Epithelial cell of proximal tubule (primary cell): ENCODE data around the gene CPNE4. TPM values are rescaled to one million over a fixed set of nuclear protein-coding genes. Genes with fewer than 3 reads are reported as not detected.
A peak's percentile ranks its signal among the peaks of the same experiment; 100 is the strongest.

Source experiments
- DNase-seq: peaks from one replicate; pipeline ENCODE4 v3.0.0-alpha.2; 2011; ENCODE audit warnings: low read depth
- H3K4me3 ChIP-seq: 2 replicates; pipeline ENCODE4 v1.5.1; 2011; ENCODE audit warnings: low read depth, mild to moderate bottlenecking, low read length
- CTCF ChIP-seq: conservative IDR thresholded peaks from 2 replicates; pipeline ENCODE4 v1.5.1; 2012; ENCODE audit warnings: low read depth, mild to moderate bottlenecking, low read length
- total RNA-seq: library from RNA; depleted of rRNA; stranded (reverse); fragments of >200 nt; gene quantifications from 2 replicates; pipeline ENCODE4 v1.2.3, GENCODE V29; 2015

The CPNE4 gene
- total RNA-seq, 1 donor from 2014 or later: 4.1 TPM

GRCh38 chr3:131811481-131811880 is 223.3 kb downstream of the CPNE4 start:
- DNase-seq: no peak
- H3K4me3 ChIP-seq: no peak overlapping the region
- TF ChIP-seq CTCF: no peak

GRCh38 chr3:131807822-131808221 is 227.0 kb downstream of the CPNE4 start:
- no peak for TF ChIP-seq CTCF
- no peak for DNase-seq
- no peak overlapping the region for H3K4me3 ChIP-seq

DNA sequence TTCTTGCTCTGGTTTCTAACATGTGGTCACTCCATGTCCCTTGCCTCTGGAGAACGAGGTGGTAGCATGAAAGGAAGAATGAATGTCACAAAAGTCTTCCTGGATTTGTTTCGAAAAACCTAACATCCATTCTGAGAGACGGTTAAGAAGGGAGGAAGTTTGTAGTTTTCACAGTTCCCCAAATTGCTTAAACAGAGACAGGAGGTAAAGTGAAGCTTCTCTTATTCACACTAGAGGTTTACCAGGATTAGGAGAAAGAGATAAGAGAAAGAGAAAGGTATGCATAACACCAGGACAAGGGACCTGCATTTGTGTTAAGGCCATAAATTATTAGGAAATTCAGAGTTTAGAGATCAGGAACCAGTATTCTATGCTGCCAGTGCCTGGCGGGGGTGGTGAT is 228.1 kb downstream of the CPNE4 start:
- no peak for TF ChIP-seq CTCF

DNA sequence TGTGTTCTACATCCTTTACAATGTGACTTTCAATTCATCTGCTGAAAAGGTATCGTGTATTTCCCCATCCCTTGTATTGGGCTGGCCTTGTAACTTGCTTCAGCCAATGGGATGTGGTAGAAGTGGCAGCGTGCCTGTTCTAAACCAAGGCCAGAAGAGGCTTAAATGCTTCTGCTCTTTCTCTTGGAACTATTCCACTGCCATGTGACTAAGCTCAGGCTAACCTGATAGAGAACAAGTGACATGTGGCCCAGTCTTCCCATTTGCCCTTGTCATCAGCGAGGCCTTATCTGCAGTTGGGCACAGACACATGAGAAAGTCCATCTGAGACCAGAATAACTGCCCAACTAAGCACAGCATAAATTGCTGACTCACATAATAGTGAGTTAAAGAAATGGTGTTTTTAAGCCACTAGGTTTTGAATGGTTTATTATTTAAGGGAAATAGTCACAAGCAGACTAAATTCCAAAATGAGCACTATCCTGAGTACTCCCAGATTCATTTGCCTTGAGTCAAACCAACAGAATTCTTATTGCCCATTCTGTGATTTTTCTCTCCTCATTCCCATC is 230.2 kb downstream of the CPNE4 start:
- peak; percentile 19 for DNase-seq
- no peak for TF ChIP-seq CTCF
- H3K4me3 ChIP-seq: no peak overlapping the region

More for the DNA sequence above, 228.1 kb downstream of the CPNE4 start:
- no peak for DNase-seq
- H3K4me3 ChIP-seq: no peak overlapping the region

DNA sequence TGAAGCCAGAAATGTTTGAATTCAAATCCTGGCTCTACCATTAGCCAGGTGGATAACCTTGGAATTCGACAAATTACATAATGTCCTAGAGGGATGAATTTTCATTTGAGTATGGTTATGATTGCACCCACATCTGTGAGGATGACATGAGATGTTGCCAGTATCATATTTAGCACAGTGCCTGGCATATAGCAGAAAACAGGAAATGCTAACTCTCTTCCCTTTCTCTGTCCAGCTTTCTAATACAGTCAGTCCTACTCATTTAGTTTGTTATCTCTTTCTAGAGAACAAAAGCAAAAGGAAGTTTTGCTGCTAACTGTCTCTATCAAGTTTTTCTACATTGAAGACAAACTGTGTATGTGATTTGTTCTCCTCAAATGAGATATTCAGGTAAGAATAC is 231.7 kb downstream of the CPNE4 start:
- DNase-seq: no peak
- no peak for TF ChIP-seq CTCF
- no peak overlapping the region for H3K4me3 ChIP-seq

GRCh38 chr3:131802029-131802428 is 232.8 kb downstream of the CPNE4 start:
- no peak for TF ChIP-seq CTCF
- no peak for DNase-seq
- no peak overlapping the region for H3K4me3 ChIP-seq

- TF ChIP-seq CTCF: no peak
- H3K4me3 ChIP-seq: no peak overlapping the region
- DNase-seq: no peak
These were observed 233.2 kb downstream of the CPNE4 start for GRCh38 chr3:131801566-131801965.
